Heart left ventricle (tissue), 13 donors: ENCODE results near the gene ETNK1.

Source experiments
- CTCF ChIP-seq, 12 donors: fragments of 200-600 bp; sonication (generic) in 4 of 12; IDR thresholded peaks; one replicate each; pipeline versions ENCODE4 v1.5.0 to v1.8.0; 2018 to 2022; ENCODE audit warnings: antibody characterized with exemption in 12 of 12, mild to moderate bottlenecking in 5 of 12
- POLR2A ChIP-seq, 2 donors: fragments of 450-650 bp; IDR thresholded peaks; one replicate each; pipeline ENCODE4 v1.6.1; 2017; ENCODE audit warnings: antibody characterized with exemption in 2 of 2, mild to moderate bottlenecking in 2 of 2, moderate library complexity in 2 of 2
- donor health status: ischemic (EF 13 %, LVEDD 7.1; RV severe dilation, severe dysfunction).
- donor health status: DM: no; HTN: yes; CAD: no.
- donor health status: DM: no; HTN: no; CAD: no.
- donor health status: ischemic (EF 25% LVEDD 6.9; RV normal size, moderate dysfunction).
- donor health status: ischemic (EF 25% LVEDD 5.7; RV mildly dilated, moderate dysfunction).
- donor health status: ischemic (EF 35%, LVEDD 5.7; RV mildly dilated, moderate dysfunction).
- donor health status: nonischemic (EF 11% LVEDD 7.7; RV severe dilation, severe dysfunction).
- donor health status: DM: yes; HTN: yes; CAD: no.
- donor health status: PGD.
- donor health status: ischemic (EF 29% LVEDD 5.4; RV normal size, mild dysfunction).
- donor health status: nonischemic (EF 23%, LVEDD 6.1; RV moderate dilation, normal function).

GRCh38 chr12:22658214-22658613 is 33.2 kb downstream of the ETNK1 start:
- no peak for TF ChIP-seq POLR2A (IDR thresholded peaks at IDR 0.05)
- no peak for TF ChIP-seq CTCF (IDR thresholded peaks at IDR 0.05)
